MCF 10A (cell line): ENCODE results near the gene COA8. TPM values are rescaled to one million over a fixed set of nuclear protein-coding genes. Genes with fewer than 3 reads are reported as not detected.
"Not testable (repeated sequence)": the region's sequence is repeated elsewhere in the genome, so short reads cannot be mapped to it uniquely, and the experiment has no call there.

Experiments used
- BruUV-seq: library from RNA; stranded (reverse); fragments of 400-500 nt; replicated peaks from 2 replicates; lab custom pipeline; 2021; lab: Mats Ljungman, UMichigan
- CTCF ChIA-PET: fragments of 300-600 bp; sonication (Branson Sonifier 250); formaldehyde crosslinking; extraction: SDS; loops from one replicate; lab custom pipeline; 2021; ENCODE audit warnings: antibody characterized with exemption, inconsistent platforms; lab: Yijun Ruan, JAX
- POLR2A ChIA-PET: fragments of 300-600, 350-650 bp; sonication (Branson Sonifier 250); formaldehyde crosslinking; extraction: SDS; loops from one replicate; lab custom pipeline; 2020; ENCODE audit warnings: antibody characterized with exemption, inconsistent platforms; lab: Yijun Ruan, JAX
- DNase-seq: peaks from one replicate; pipeline ENCODE4 v3.0.0-alpha.2; 2018; ENCODE audit not compliant: unreplicated experiment
- H3K27ac Mint-ChIP-seq: one replicate; pipeline ENCODE4 v1.8.0; 2022; ENCODE audit warnings: mild to moderate bottlenecking, low read depth, mixed read lengths; ENCODE audit not compliant: unreplicated experiment
- H3K27me3 Mint-ChIP-seq: one replicate; pipeline ENCODE4 v1.8.0; 2022; ENCODE audit warnings: mixed read lengths; ENCODE audit not compliant: insufficient read depth, unreplicated experiment
- H3K36me3 Mint-ChIP-seq: one replicate; pipeline ENCODE4 v1.8.0; 2022; ENCODE audit warnings: mild to moderate bottlenecking, moderate library complexity, mixed read lengths; ENCODE audit not compliant: insufficient read depth, unreplicated experiment
- H3K4me1 Mint-ChIP-seq: one replicate; pipeline ENCODE4 v1.8.0; 2022; ENCODE audit warnings: mixed read lengths; ENCODE audit not compliant: insufficient read depth, unreplicated experiment
- H3K4me3 Mint-ChIP-seq: one replicate; pipeline ENCODE4 v1.8.0; 2022; ENCODE audit warnings: mild to moderate bottlenecking, moderate library complexity, mixed read lengths; ENCODE audit not compliant: unreplicated experiment
- H3K9me3 Mint-ChIP-seq: one replicate; pipeline ENCODE4 v1.8.0; 2022; ENCODE audit warnings: mixed read lengths; ENCODE audit not compliant: unreplicated experiment
- CTCF ChIP-seq: fragments of 200-600 bp; IDR thresholded peaks from one replicate; pipeline ENCODE4 v1.8.0; 2022; ENCODE audit warnings: antibody characterized with exemption, mild to moderate bottlenecking; ENCODE audit not compliant: unreplicated experiment
- intact Hi-C: fragments of 100-400 bp; cut with micrococcal nuclease; formaldehyde crosslinking; loops from 2 replicates; pipeline ENCODE4 v1.14.1; 2022
- total RNA-seq: library from RNA; stranded (reverse); gene quantifications from 2 replicates; pipeline ENCODE4 v1.2.3, GENCODE V29; 2022

The COA8 gene
- total RNA-seq, 1 experiment from 2014 or later: 68.9 TPM

- intact Hi-C loops: no loop called here
- no peak for DNase-seq
- peak within 1 kb of the TSS; percentile 70 for H3K4me3 Mint-ChIP-seq
- no peaks in the 10 kb centered on the region for H3K9me3 Mint-ChIP-seq
- BruUV-seq: no TSS peak
- ChIA-PET POLR2A (interaction anchor here (1.0 kb wide), 1 partner anchor 18 kb away, joined by 3 read pairs; no protein-coding TSS in a partner anchor), CTCF (interaction anchor here (0.5 to 0.7 kb wide), 2 partner anchors 23 to 130 kb away, joined by 3 read pairs; no protein-coding TSS in a partner anchor)
- H3K4me1 Mint-ChIP-seq: peaks cover 22% of the 10 kb centered on the region
- no peaks in the 10 kb centered on the region for H3K27me3 Mint-ChIP-seq
- H3K27ac Mint-ChIP-seq: no peak within 1 kb of the TSS
- H3K36me3 Mint-ChIP-seq: peaks cover 6% of the 10 kb centered on the region
- TF ChIP-seq CTCF: no peak
Observed at GRCh38 chr14:103522649-103523574, 39.8 kb upstream of the COA8 start, which contains the start of gene CKB. Gene CKB (minus strand): TSS chr14:103522830. CDS start chr14:103522493, 337 bp downstream.

DNA sequence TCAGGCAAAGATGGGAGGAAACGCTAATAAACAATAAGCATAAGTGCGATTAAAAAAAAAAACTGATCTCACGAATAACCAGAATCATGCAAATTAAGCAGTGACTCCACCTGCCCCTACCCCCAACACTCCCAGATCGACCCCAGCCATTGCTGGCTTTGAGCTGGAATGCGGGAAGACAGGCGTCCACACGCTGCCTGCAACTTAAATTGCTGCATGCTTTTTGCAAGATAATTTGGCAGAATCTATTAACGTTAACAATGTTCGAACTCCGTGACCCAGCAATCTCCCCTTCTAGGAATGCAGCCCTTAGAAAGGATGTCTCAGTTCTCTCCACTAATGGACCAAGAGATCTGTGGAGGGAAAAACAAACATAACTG, 39.2 kb upstream of the COA8 start:
- no peak for TF ChIP-seq CTCF
- H3K9me3 Mint-ChIP-seq: no peaks in the 10 kb centered on the region
- ChIA-PET CTCF (no interaction called here), POLR2A (no interaction called here)
- H3K4me1 Mint-ChIP-seq: peaks cover 19% of the 10 kb centered on the region
- H3K27ac Mint-ChIP-seq: no peak overlapping the region
- intact Hi-C loops: no loop called here
- no TSS peak for BruUV-seq
- H3K36me3 Mint-ChIP-seq: peaks cover 6% of the 10 kb centered on the region
- no peak for DNase-seq
- H3K4me3 Mint-ChIP-seq: no peak overlapping the region
- no peaks in the 10 kb centered on the region for H3K27me3 Mint-ChIP-seq

DNA sequence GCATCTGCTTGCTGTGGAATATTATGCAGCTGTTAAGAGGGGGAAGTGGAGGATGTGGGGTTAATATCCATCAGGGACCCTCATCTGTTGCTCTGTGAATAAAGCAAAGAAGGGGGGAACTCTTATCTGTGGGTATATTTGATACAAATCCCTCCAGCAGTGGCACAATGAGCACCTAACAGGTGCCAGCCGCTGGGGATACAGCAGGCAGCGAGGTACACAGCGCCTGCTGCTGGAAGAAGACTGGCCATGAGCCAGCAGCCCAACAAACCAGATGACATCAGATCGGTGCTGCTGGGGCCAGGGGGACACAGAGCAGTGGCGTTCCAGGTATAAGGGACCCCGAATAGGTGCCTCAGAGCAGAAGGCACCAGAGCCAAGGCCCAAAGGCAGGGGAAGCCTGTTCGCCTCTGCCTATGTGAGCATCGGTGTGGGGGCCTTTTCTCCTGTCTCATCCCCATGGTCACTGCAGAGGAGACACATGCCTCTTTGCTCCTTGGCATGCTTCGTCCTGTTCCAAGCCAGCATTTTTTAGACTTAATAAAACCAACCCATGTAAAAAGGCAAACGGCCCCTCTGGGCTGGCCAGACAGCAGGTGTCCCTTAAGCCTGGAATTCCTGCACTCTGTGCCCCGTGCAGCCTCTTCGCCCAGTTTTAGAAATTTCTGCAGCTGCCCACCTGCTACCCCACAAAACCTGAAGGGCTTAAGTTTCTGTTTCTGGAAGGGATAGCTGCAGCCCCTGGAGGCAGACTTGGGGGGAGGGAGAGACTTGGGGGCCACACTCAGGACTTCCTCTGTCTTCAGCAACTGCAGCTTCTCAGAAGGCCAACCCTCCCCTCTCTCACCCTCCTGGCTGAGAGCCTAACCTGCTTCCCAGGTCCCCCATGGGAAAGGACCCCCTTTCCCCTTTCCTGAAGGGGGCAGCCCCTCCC, 38.5 kb upstream of the COA8 start:
- peak overlapping the region; percentile 67 for H3K27ac Mint-ChIP-seq
- H3K27me3 Mint-ChIP-seq: no peaks in the 10 kb centered on the region
- no peak for TF ChIP-seq CTCF
- BruUV-seq: no TSS peak
- H3K9me3 Mint-ChIP-seq: no peaks in the 10 kb centered on the region
- H3K4me3 Mint-ChIP-seq: no peak overlapping the region
- POLR2A ChIA-PET: interaction anchor here (0.6 to 0.9 kb wide), 3 partner anchors 11 to 21 kb away, joined by 3 to 4 read pairs (median 3); no protein-coding TSS in a partner anchor
- intact Hi-C loops: no loop called here
- DNase-seq: no peak
- peaks cover 12% of the 10 kb centered on the region for H3K4me1 Mint-ChIP-seq
- CTCF ChIA-PET: no interaction called here
- peaks cover 6% of the 10 kb centered on the region for H3K36me3 Mint-ChIP-seq

DNA sequence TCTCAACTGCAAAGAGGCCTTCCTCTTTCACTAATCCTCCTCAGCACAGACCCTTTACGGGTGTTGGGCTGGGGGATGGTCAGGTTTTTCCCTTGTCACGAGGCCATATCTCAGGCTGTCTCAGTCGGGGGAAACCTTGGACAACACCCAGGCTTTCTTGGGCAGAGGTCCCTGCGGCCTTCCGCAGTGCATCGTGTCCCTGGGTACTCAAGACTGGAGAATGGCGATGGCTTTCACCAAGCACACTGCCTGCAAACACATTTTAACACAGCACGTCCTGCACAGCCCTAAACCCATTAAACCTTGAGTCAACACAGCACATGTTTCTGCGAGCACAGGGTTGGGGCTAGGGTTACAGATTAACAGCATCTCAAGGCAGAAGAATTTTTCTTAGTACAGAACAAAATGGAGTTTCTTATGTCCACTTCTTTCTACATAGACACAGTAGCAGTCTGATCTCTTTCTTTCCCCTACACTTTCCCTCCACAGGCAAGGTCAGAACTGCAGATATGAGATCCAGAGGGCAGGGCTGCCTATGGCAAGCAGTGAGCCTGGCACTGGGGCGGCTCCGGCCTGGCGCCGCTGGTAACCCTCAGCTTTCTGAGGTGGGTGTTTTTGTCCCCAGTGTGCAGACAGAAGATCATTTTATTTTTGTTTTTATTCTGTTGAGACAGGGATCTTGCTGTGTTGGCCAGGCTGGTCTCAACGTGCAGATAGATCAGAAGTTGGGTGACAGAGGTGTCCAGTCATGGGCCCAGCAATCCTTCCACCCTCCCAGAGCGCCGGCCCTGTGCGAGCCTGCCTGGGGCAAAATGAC, 37.1 kb upstream of the COA8 start:
- H3K4me3 Mint-ChIP-seq, BruUV-seq: not testable (repeated sequence)
- peak overlapping the region; percentile 67 for H3K27ac Mint-ChIP-seq

More for the DNA sequence above, 37.1 kb upstream of the COA8 start:
- H3K4me1 Mint-ChIP-seq, DNase-seq, H3K27me3 Mint-ChIP-seq, H3K9me3 Mint-ChIP-seq, CTCF ChIA-PET, intact Hi-C loops, POLR2A ChIA-PET: not testable (repeated sequence)
- H3K36me3 Mint-ChIP-seq: peaks cover 14% of the 10 kb centered on the region
